MM.1S (cell line): ENCODE measurements around the gene APOBEC3A.

ENCODE experiments used
- DNase-seq: peaks from one replicate; pipeline ENCODE4 v3.0.0-alpha.2; 2015
- H2AFZ ChIP-seq: fragments of 300-600 bp; sonication (generic); 2 replicates; pipeline ENCODE4 v1.6.0; 2016; ENCODE audit warnings: antibody characterized with exemption, low read length
- H3F3A ChIP-seq: fragments of 300-600 bp; sonication (generic); 2 replicates; pipeline ENCODE4 v1.6.1; 2016; ENCODE audit warnings: mild to moderate bottlenecking, antibody characterized with exemption, low read length, moderate library complexity, mixed read lengths; ENCODE audit not compliant: insufficient read depth
- H3K27ac ChIP-seq: fragments of 300-600 bp; sonication (generic); 2 replicates; pipeline ENCODE4 v1.5.1; 2016; ENCODE audit warnings: mild to moderate bottlenecking, low read length
- H3K27me3 ChIP-seq: fragments of 300-600 bp; sonication (generic); replicated peaks from 2 replicates; pipeline ENCODE4 v1.6.0; 2016; ENCODE audit warnings: low read length; ENCODE audit not compliant: insufficient read depth
- H3K36me3 ChIP-seq: fragments of 300-600 bp; sonication (generic); replicated peaks from 2 replicates; pipeline ENCODE4 v1.6.1; 2016; ENCODE audit warnings: mild to moderate bottlenecking, low read length, mixed read lengths; ENCODE audit not compliant: insufficient read depth
- H3K4me1 ChIP-seq: fragments of 300-600 bp; sonication (generic); 2 replicates; pipeline ENCODE4 v1.6.1; 2016; ENCODE audit warnings: low read length, mixed read lengths
- H3K4me2 ChIP-seq: fragments of 300-600 bp; sonication (generic); 2 replicates; pipeline ENCODE4 v1.6.0; 2016; ENCODE audit warnings: low read depth, low read length
- H3K4me3 ChIP-seq: fragments of 300-600 bp; sonication (generic); 2 replicates; pipeline ENCODE4 v1.5.1; 2016; ENCODE audit warnings: low read length, mixed read lengths
- H3K79me2 ChIP-seq: fragments of 300-600 bp; sonication (generic); 2 replicates; pipeline ENCODE4 v1.6.1; 2016; ENCODE audit warnings: mixed run types, low read length, mixed read lengths
- H3K9ac ChIP-seq: fragments of 300-600 bp; sonication (generic); 2 replicates; pipeline ENCODE4 v1.6.1; 2016; ENCODE audit warnings: low read length, mixed read lengths
- H3K9me2 ChIP-seq: fragments of 300-600 bp; sonication (generic); replicated peaks from 2 replicates; pipeline ENCODE4 v1.6.1; 2016; ENCODE audit warnings: mild to moderate bottlenecking, low read length, mixed read lengths; ENCODE audit not compliant: insufficient read depth
- H3K9me3 ChIP-seq: fragments of 300-600 bp; sonication (generic); replicated peaks from 2 replicates; pipeline ENCODE4 v1.6.1; 2016; ENCODE audit warnings: mild to moderate bottlenecking, low read length, mixed read lengths; ENCODE audit not compliant: insufficient read depth
- H4K20me1 ChIP-seq: fragments of 300-600 bp; sonication (generic); 2 replicates; pipeline ENCODE4 v1.6.1; 2016; ENCODE audit warnings: mild to moderate bottlenecking, low read length, moderate library complexity, mixed read lengths; ENCODE audit not compliant: insufficient read depth
- CTCF ChIP-seq: fragments of 300-600 bp; sonication (generic); IDR thresholded peaks from 2 replicates; pipeline ENCODE4 v1.5.1; 2016; ENCODE audit warnings: antibody characterized with exemption, low read length, mixed read lengths
- EZH2 ChIP-seq: fragments of 300-600 bp; sonication (generic); optimal IDR thresholded peaks from 2 replicates; pipeline ENCODE3; 2017; ENCODE audit warnings: low read depth, mild to moderate bottlenecking, antibody characterized with exemption, low read length, mixed read lengths
- EZH2phosphoT487 ChIP-seq: fragments of 300-600 bp; sonication (generic); IDR thresholded peaks from 2 replicates; pipeline ENCODE4 v1.6.1; 2018; ENCODE audit warnings: antibody characterized with exemption, low read length

The APOBEC3A gene

GRCh38 chr22:38963872-38964271 is 6.5 kb downstream of the APOBEC3A start:
- Histone ChIP-seq H3K9me2 (no peaks in the 10 kb centered on the region), H3K36me3 (no peaks in the 10 kb centered on the region), H3K4me1 (peaks cover 22% of the 10 kb centered on the region), H3F3A (no peaks in the 10 kb centered on the region), H3K79me2 (no peaks in the 10 kb centered on the region), H3K9ac (no peak overlapping the region), H3K27ac (no peak overlapping the region), H3K9me3 (no peaks in the 10 kb centered on the region), H2AFZ (no peak overlapping the region), H4K20me1 (no peaks in the 10 kb centered on the region), H3K27me3 (no peaks in the 10 kb centered on the region), H3K4me3 (no peak overlapping the region), H3K4me2 (no peak overlapping the region)
- no peak for TF ChIP-seq EZH2
- no peak for TF ChIP-seq EZH2phosphoT487
- TF ChIP-seq CTCF: no peak
- no peak for DNase-seq

GRCh38 chr22:38964306-38964705 is 6.9 kb downstream of the APOBEC3A start:
- no peak for DNase-seq
- Histone ChIP-seq H3F3A (no peaks in the 10 kb centered on the region), H3K4me3 (no peak overlapping the region), H3K9me3 (no peaks in the 10 kb centered on the region), H3K4me1 (peaks cover 22% of the 10 kb centered on the region), H3K4me2 (no peak overlapping the region), H3K79me2 (no peaks in the 10 kb centered on the region), H3K27me3 (no peaks in the 10 kb centered on the region), H2AFZ (no peak overlapping the region), H3K27ac (no peak overlapping the region), H3K36me3 (no peaks in the 10 kb centered on the region), H3K9me2 (no peaks in the 10 kb centered on the region), H4K20me1 (no peaks in the 10 kb centered on the region), H3K9ac (no peak overlapping the region)
- no peak for TF ChIP-seq EZH2phosphoT487
- TF ChIP-seq EZH2: no peak
- no peak for TF ChIP-seq CTCF

GRCh38 chr22:38964989-38965388 is 7.6 kb downstream of the APOBEC3A start:
- Histone ChIP-seq H3K79me2 (no peaks in the 10 kb centered on the region), H2AFZ (no peak overlapping the region), H3K4me3 (no peak overlapping the region), H3K36me3 (no peaks in the 10 kb centered on the region), H3K27ac (no peak overlapping the region), H3K4me1 (peaks cover 22% of the 10 kb centered on the region), H3K9me2 (no peaks in the 10 kb centered on the region), H3K9me3 (no peaks in the 10 kb centered on the region), H3F3A (no peaks in the 10 kb centered on the region), H3K4me2 (no peak overlapping the region), H3K27me3 (no peaks in the 10 kb centered on the region), H3K9ac (no peak overlapping the region), H4K20me1 (no peaks in the 10 kb centered on the region)
- DNase-seq: no peak
- TF ChIP-seq EZH2 (no peak), CTCF (no peak), EZH2phosphoT487 (no peak)
